NCI-H748 treated with DMSO at 0.1 percent for 48 hours (cell line): ENCODE results near the gene EIF3CL.
"Not testable (repeated sequence)": the region's sequence is repeated elsewhere in the genome, so short reads cannot be mapped to it uniquely, and the experiment has no call there.

Source experiments
- DNase-seq: peaks from one replicate; lab custom pipeline; 2025; lab: John Stamatoyannopoulos, UW

The EIF3CL gene

GRCh38 chr16:28403220-28404072 lies at the start of gene EIF3CL:
Gene EIF3CL, minus strand, starts transcription at chr16:28403841. Its CDS starts 223 bp downstream, at chr16:28403618.
- not testable (repeated sequence) for DNase-seq

- not testable (repeated sequence) for DNase-seq
Observed at GRCh38 chr16:28447081-28447480, 43.4 kb upstream of the EIF3CL start.

GRCh38 chr16:28446388-28446787 lies 42.7 kb upstream of the EIF3CL start:
- not testable (repeated sequence) for DNase-seq

- not testable (repeated sequence) for DNase-seq
Observed at GRCh38 chr16:28443943-28444342, 40.3 kb upstream of the EIF3CL start.

GRCh38 chr16:28438899-28439298 lies 35.3 kb upstream of the EIF3CL start:
- DNase-seq, result not testable (repeated sequence)

GRCh38 chr16:28435340-28435739 lies 31.7 kb upstream of the EIF3CL start:
- not testable (repeated sequence) for DNase-seq

- DNase-seq, result not testable (repeated sequence)
Observed at GRCh38 chr16:28426060-28426680, 22.5 kb upstream of the EIF3CL start.

- not testable (repeated sequence) for DNase-seq
Observed at GRCh38 chr16:28421071-28421750, 17.6 kb upstream of the EIF3CL start.

GRCh38 chr16:28417033-28417432 lies 13.4 kb upstream of the EIF3CL start:
- DNase-seq, result not testable (repeated sequence)

GRCh38 chr16:28414530-28414929 lies 10.9 kb upstream of the EIF3CL start:
- DNase-seq, result not testable (repeated sequence)

GRCh38 chr16:28413585-28413984 lies 9.9 kb upstream of the EIF3CL start:
- DNase-seq, result not testable (repeated sequence)

GRCh38 chr16:28392054-28392453 lies 11.6 kb downstream of the EIF3CL start:
- not testable (repeated sequence) for DNase-seq

- DNase-seq, result not testable (repeated sequence)
Observed at GRCh38 chr16:28382177-28382867, 21.3 kb downstream of the EIF3CL start.

- DNase-seq, result not testable (repeated sequence)
Observed at GRCh38 chr16:28377822-28378221, 25.8 kb downstream of the EIF3CL start.

GRCh38 chr16:28377108-28377625 lies 26.5 kb downstream of the EIF3CL start:
- DNase-seq, result not testable (repeated sequence)

- not testable (repeated sequence) for DNase-seq
Observed at GRCh38 chr16:28375115-28375514, 28.5 kb downstream of the EIF3CL start.

GRCh38 chr16:28374281-28374680 lies 29.4 kb downstream of the EIF3CL start:
- DNase-seq, result not testable (repeated sequence)

GRCh38 chr16:28367926-28368325 lies 35.7 kb downstream of the EIF3CL start:
- not testable (repeated sequence) for DNase-seq

- DNase-seq, result not testable (repeated sequence)
Observed at GRCh38 chr16:28364268-28365173, 39.1 kb downstream of the EIF3CL start.

- DNase-seq, result not testable (repeated sequence)
Observed at GRCh38 chr16:28363408-28363807, 40.2 kb downstream of the EIF3CL start, which contains the start of gene NPIPB6. Gene NPIPB6, minus strand, starts transcription at chr16:28363508. Its CDS starts 686 bp downstream, at chr16:28362822.
